NCI-H187 (cell line): ENCODE data around the gene TMEM135.
"Not testable (repeated sequence)": the region's sequence is repeated elsewhere in the genome, so short reads cannot be mapped to it uniquely, and the experiment has no call there.

Experiments used
- DNase-seq, 2 experiments: peaks; one replicate each; lab custom pipeline; 2025; lab: John Stamatoyannopoulos, UW

TMEM135 gene

DNA sequence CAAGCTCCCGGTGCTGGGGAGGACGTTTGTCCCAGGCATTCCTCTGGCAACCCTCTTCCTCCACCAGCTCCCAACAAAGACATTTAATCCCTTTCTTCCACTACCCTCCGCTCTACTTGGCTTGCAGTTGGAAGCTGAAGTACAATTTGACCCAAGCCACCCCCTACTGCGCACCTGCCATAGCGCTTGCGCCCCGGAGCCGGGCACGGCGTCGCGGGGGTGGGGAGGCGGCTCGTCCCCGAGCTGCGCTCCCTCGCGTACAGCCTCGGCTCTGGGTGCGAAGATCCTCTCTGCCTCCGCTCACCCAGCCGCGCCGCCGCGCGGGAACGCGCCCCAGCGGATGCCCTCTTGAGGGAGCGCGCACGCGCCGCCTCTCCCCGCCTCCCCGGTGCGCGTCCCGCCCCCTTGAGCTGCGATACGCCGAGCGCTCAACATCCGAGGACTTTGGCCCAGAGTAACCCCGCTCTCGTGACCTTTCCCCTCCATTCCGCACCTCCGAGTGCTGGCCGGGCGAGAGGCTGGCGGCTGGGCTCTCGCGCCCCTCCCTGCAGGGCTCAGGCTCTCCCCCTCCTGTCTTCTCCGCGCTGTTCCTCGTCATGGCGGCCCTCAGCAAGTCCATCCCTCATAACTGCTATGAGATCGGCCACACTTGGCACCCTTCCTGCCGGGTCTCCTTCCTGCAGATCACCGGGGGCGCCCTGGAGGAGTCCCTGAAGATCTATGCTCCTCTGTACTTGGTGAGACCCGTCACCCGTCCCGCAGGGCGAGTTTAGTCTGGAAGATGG, at the start of gene TMEM135:
TSS of gene TMEM135 (plus strand) at position 485 of the 785 bp plus-strand sequence. CDS start at position 597, 112 bp downstream.
- DNase-seq = peak; percentile 63 to 83

DNA sequence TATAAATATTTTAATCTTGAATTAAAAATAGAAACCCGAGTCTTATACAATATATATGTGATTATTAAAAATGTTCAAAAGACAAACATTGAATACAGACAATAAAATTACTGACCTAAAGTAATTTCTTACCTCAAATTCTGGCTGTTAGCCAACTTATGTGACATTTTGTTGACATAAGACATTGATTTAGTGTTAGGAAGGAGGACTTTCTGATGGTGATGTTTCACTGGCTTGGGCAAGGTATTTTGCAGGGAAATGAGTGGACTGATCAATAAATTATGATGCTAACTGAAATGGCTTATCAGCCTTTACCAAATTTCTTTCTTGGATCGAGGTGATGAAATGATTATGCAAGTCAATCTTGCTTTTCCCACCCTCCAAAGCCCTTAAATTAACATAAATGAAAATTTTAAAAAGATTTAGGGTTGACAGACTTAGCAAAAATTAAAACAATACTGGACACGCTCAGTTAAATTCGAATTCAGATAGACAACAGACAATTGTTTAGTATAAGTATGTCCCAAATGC, 49.3 kb upstream of the TMEM135 start:
- no peak for DNase-seq

DNA sequence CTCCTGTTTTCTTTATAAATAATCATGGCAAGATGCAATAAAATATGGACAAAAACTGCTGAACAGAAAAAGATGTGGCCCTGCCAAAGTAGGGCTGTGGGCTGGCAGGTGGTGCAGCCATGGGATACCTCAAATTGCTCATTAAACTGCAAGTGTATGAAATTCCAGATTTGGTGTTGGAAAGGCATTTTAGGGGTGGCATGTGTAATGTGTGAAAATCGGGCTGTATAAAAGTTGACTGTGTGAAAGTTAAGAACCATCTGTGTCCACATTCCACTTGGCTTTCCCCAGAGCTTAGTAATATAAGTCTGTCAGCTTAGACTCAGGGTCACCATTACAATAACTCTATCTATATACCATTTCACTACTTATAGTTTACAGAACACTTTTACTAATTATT, 47.7 kb upstream of the TMEM135 start:
- no peak for DNase-seq

DNA sequence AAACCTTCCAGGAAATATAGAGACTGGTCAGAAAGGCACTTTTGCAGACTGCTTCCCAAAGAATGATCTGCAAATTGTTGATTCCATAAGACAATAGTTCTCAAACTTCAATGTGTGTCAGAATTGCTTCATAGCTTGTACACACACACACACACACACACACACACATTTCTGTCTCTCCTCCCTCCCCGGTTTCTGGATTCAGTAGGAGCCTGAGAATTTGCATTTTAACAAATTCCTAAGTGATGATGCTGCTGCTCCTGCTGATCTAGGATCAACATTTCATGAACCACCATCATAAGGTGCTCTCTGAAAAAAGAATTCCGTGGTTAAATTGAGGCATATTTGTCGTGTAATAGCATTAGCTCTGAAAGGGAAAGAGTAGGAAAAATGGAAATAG, 47.2 kb upstream of the TMEM135 start:
- DNase-seq = no peak

DNA sequence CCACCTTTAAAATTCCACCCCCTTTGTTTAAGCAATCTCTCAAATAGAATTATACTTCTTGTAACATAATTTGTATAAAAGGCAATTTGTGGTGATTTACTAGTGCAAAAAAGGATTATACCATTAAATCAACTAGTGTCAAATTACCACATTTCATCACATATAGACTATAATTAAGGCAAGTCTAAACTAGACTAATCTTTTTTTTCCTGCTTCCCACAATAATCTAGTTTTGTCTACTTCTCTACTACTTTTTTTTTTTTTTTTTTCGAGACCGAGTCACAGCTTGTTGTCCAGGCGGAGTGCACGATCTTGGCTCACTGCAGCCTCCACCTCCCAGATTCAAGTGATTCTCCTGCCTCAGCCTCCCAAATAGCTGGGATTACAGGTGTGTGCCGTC, 46.4 kb upstream of the TMEM135 start:
- no peak for DNase-seq

DNA sequence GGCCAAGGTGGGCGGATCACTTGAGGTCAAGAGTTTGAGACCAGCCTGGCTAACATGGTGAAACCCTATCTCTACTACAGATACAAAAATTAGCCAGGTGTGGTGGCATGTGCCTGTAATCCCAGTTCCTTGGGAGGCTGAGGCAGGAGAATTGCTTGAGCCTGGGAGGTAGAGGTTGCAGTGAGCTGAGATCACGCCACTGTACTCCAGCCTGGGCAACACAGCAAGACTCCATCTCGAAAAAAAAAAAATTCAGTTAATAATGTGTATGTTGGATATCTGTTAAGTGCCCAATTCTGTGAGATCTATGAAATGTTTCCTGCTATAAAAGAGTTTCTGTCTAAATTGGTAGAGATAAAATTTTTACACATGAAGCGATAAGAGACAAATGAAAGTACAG, 45.4 kb upstream of the TMEM135 start:
- not testable (repeated sequence) for DNase-seq

DNA sequence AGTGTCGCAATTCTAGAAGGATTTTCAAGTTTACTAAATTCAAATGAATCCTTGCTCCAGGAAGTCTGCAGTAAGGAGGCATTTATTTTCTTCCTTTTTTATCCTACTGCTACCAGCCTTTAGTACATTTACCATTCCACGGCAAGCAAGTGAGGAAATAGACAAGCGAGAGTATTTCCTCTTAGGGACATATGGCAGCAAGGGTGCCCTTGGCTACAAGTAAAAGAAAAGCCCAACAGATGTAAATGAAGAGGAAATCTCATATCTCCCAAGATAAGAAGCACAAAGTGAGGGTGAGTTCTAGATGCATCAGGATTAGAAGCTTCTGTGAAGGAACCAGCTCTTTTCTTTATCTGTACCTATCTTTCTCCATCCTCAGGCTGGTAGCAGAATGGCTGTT, 44.7 kb upstream of the TMEM135 start:
- no peak for DNase-seq

DNA sequence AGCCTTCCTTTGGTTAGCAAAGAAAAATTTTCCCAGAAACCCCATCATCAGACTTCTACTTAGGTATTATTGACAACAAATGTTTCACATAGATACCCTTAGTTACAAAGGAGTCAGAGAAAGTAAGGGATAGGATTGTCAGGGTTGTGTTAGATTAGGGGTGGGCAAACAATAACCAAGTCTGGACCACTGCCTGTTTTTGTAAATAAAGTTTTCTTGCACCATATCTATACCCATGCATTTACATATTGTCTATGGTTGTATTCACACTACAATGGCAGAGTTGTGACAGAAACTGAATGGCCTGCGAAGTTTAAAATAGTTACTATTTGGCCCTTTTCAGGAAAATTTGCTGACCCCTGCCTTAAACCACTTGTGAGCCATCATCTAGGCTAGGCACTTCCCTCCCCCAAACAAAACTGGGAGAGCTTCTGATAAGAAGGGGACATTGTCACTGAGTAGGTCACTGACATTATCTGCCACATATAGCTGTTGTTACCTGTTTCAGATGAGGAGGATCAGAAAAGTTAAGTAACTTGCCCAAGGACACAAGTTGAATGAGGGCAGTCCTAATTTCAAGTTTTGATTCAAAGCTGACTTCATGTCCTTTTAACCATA, 40.7 kb upstream of the TMEM135 start:
- no peak for DNase-seq

DNA sequence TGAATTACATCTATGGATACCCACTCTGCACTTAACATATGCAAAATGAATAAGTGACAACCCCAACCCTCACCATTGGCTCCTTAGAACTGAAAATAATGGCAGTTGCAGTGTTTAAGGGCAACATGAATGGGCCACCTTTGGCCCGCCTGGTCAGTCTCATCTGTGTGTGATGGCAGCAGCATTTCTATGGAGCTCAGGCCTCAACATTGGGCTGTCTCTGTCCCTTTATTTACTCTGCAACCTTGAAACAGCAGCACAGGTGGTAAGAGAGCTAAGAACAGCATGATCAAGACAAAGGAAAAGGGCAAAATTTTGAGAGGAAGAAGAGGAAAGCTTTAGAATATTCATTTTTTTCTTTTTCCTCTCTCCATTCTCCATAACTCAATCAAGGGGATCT, 38.3 kb upstream of the TMEM135 start:
- no peak for DNase-seq

DNA sequence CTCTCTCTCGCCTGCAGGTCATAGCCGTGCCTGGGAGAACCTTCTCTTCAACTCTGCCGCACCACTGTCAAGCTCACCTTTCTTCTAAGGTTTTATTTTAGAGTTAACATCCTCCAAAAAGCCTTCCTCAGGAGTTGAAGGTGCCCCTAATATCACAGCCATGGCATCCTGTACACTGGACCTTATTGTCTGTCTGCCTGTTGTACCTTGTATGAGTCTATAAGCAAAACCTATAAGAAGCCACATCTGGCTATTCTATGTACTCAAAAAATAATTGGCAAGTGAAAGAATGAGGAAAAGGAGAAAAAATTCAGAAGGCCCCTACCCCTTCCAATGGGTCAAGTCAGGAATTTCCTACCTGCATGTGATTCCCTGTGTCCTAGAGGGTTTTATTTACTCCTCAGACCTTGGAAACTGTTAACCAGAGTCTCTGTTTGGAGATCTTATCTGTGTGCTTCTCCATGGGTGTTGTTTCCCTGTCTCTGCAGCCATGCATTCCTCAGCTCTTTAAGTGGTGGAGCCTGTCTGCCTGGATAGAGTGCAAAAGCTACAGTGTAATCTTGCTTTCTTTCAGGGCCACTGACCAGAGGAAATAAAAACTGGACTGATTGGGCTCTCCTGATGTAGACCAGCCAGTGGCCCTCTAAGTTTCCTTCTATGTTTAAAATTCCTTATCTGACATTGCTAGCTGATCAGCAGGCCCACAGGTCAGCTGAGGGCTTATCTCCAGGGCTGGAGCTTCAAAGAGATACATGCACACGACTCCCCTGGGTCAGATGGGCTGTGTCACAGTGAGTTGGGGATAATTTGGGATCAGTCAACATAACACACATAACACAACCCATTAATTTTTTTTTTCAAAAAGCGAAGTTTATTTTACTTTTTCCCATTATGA, 37.6 kb upstream of the TMEM135 start:
- no peak for DNase-seq

DNA sequence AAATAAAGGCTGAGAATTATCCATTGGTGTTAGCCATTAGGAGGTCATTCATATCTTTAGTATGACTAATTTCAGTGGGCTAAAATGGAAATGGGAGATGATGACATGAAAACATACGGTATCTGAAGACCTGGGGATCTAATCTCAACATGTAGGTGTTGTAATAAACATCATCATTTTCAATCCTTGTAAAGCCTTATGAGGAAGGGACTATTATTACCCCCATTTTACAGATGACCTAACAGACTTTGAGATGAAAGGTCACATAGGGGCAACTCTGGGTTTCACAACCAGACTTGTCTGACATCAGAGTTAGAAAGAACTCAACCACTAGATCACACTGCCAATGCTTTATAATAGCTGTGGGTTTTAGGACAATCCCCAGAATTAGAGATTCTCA, 34.8 kb upstream of the TMEM135 start:
- DNase-seq = no peak

DNA sequence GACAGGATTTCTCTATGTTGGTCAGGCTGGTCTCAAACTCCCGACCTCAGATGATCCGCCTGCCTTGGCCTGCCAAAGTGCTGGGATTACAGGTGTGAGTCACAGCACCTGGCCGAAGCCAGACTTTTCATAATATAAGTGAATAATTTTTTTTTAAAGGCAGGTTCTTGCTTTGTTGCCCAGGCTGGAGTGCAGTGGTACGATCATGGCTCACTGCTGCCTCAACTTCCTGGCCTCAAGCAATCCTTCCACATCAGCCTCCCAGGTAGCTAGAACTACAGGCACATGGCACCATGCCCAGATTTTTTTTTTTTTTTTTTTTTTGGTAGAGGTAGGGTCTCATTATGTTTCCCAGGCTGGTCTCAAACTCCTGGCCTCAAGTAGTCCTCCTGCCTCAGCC, 33.5 kb upstream of the TMEM135 start:
- not testable (repeated sequence) for DNase-seq

DNA sequence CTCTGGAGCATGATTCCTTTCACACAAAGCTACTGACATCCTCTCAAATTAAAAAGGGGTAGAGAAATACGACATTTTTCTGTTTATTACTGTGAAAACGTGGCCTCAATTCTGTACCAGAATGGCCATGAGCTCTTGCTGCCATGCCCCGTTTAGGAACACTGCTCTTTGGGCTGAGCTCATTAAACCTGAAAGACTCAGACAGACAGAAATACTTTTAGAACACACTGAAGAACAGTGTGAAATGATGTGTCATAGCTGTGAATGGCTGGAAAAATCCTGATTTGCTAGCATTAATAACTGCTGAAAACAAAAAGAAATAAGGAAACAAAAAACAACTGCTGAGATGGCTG, 32.2 kb upstream of the TMEM135 start:
- DNase-seq = no peak

DNA sequence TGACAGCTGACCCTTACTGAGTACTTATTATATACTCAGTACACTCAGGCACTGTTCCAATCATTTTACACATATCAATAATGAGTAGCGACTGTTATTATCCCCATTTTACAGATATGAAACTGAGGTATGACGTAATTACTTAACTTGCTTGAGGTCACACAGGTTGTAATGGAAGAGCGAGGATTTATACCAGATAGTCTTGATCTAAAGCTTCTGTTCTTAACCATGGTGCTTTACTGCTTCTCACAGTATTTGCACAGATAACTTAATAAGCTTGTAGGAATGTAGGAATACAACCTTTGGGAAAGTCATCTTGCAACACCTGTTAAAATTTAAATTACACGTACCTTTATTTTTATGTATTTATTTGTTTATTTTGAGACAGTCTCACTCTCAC, 31.7 kb upstream of the TMEM135 start:
- no peak for DNase-seq

DNA sequence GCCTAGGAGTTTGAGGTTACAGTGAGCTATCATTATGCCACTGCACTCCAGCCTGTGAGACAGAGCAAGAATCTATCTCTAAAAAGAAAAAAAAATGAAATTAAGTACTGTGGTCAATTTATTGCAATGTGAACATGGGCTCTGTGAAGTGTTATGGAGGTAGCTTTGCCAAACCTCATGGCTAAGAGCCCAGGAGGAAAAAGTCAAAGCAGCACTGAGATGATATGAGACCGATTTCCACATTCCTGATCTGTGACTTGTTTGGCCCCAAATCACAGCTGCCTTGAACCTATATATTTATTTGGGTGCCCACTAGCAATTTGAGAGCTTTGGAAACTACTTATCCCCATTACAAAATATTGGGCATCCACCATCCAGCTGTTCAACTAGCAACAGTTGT, 29.8 kb upstream of the TMEM135 start:
- DNase-seq = no peak

DNA sequence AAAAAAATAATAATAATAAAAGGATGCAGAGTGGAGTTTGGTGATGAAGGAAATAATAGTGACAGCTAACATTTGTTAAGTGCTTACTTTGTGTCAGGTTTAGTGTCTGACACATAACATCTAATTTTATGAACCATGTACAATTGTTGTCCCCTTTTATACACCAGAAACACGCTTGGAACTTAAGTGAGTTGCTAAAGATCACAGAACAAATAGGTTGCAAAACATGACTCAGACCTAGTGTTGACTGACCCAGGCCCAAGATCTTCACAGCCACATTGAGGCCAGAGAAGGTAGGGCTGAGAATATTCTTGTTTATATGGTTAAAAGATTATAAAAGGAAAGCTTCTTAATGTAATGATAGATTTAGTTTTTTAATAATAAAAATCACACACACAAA, 25.6 kb upstream of the TMEM135 start:
- no peak for DNase-seq

DNA sequence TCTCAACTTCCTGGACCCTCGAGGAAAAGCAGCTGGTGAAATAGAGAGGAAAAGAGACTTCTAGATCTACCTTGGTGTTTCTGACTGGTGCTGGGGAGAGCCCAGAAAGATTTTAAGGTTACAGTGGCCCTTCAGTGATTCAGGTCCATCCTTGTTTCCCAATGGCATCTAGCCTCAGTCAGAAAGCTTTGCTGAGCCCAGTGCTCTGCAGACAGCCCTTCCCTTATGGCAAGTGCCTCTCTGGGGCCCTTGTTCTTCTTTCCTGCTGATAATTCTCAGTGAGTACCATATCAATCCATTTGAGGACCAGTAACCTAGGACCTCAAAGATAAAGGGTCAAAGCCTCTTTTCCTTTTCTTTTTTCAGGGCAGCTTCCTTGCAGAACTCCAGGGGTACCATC, 25.1 kb upstream of the TMEM135 start:
- no peak for DNase-seq

DNA sequence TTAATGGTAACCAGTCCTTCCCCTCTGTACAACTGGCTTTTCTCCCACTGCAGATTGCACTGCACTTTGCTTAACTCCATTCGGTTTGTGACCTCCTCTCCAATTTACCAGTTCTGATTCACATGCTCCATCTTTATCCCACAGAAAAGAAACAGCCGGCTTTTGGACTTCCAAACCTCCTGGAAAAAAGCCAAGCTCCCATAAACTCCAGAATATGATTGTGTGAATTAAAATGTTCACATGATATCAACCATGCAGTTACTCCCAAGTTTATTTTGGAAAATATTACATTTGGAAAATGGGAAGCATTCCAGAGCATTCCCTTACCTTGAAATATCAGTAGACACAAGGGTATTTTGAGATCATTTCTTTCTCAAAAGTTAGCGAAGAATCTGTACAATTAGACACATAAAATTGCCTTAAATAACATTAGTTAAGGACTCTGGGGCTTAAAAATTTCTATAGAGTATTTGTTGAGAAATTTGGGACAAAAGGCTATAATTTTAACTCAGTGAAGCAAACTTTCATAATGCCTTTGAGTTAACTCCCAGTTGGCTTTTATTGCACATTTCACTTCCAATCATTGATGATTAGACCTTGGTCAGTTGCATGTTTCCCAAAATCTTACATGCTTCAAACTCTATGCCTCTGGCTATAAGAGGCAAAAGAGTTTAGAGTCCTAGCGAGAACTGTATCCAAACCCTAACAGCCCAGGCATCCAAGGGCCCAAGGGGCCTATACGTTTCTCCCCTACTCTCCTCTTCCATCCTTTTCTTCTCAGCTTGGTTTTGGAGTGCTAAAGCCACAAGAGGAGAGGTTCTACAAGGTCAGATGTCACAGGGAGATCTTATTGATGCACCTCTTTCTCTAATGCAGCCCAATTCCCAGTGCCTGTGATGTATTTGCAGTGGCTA, 23.6 kb upstream of the TMEM135 start:
- no peak for DNase-seq

DNA sequence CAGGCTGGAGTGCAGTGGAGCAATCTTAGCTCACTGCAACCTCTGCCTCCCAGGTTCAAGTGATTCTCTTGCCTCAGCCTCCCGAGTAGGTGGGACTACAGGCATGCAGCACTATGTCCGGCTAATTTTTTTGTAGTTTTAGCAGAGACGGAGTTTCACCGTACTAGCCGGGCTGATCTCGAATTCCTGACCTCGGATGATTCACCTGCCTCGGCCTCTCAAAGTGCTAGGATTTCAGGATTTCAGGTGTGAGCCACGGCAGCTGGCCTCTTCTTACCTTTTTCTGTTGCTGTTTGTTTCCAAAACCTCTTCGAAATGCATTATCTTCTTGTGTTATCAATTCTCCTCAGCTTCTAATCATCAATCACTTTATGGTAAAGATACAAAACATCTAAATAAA, 22.1 kb upstream of the TMEM135 start:
- DNase-seq = no peak

DNA sequence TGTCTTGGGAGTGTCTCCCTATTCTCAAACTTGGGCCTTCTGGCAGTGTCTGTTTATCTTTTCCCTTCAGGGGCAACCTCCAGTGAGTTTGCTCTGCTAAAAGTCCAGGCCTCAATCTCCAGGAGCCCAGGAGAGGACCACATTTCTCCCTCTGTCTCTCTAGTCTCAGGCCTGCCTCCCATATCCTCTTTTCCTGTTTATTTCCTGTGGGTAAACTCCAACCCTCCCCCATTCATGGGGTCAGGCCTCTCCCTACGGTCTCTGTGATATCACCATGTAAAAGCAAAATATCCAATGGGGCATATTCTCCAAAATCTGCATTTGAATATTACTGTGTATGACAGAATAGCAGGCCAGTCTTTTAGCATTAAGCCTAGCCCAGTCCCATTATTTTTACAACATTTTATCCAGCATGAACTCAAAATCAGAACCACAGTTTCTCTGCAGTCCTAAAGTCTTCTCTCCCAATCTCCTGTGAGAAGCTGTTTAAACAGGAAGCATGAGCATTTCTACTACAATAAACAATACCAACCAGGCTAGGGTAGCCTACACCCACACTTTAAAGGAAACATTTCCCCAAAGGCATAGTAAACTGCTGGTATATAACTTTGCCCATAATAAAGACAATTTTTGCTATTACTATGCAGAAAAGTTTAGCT, 18.0 kb upstream of the TMEM135 start:
- DNase-seq = no peak

DNA sequence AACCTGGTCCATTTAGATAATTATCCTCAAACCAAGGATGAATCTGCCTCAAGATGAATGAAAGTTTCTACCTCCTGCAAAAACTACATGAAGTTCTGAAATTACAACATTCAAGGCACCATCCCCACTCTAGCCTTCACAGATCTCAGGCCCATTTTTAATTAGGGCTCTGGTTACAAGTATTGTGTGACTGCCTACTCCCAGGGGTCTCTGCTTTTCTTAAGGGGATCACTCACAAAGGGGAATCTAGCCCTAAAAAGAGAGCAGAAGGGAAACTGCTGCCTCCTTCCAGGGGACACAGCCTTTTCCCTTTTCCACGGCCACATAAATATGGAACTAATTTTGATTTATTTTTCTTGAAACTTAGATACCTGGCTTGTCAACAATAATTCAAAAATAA, 17.4 kb upstream of the TMEM135 start:
- DNase-seq = no peak
